ENCODE measurements around the gene SOCS4. TPM values are rescaled to one million over a fixed set of nuclear protein-coding genes. Genes with fewer than 3 reads are reported as not detected.

SOCS4 gene
- total RNA-seq: 10 to 100 TPM; 29.7 to 43.2 (median 36.3) TPM

- Histone ChIP-seq H3K4me3 (peak within 1 kb of the TSS; percentile 88 to 93 (median 91)), H3K4me1 (peaks cover 28 to 45% (median 44%) of the 10 kb centered on the region in 4 donors), H3K27me3 (no peaks in the 10 kb centered on the region), H3K9me3 (no peaks in the 10 kb centered on the region), H3K27ac (replicated peaks in 1 of 4) (peak within 1 kb of the TSS; percentile 90 to 94 (median 91)), H3K36me3 (no peaks in the 10 kb centered on the region)
- under 1% methylated on average over 35 of the region's 56 CpGs for WGBS
- intact Hi-C loops (cut with DNase I): no loop called here
- TF ChIP-seq CTCF (IDR thresholded peaks at IDR 0.05): peak; percentile 10 to 33 (median 32)
- no peak for TF ChIP-seq EP300 (IDR thresholded peaks at IDR 0.05)
- peak; percentile 93 to 97 for TF ChIP-seq POLR2AphosphoS5 (IDR thresholded peaks at IDR 0.05)
- DNase-seq (ENCODE audit: extremely low spot score): peak; percentile 97
Measured at GRCh38 chr14:55026793-55027561, at the start of gene SOCS4, which contains the start of gene WDHD1. Gene SOCS4 (plus strand): TSS chr14:55027236. CDS start chr14:55043042, 15,806 bp downstream. Gene WDHD1 (minus strand): TSS chr14:55027099. CDS start chr14:55026787, 312 bp downstream.

DNA sequence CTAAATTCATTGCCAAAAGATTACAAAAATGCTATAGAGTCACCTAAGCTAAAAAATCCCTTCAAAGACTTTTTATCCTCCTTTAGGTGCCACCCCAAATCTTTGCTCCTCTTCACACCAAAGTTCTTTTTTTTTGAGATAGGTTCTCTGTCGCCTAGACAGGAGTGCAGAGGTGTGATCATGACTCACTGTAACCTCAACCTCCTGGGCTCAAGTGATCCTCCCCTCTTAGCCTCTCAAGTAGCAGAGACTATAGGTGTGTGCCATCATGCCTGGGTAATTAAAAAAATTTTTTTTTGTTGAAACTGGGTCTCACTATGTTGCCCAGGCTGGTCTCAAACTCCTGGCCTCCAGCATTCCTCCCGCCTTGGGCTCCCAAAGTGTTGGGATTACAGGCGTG lies 48.0 kb upstream of the SOCS4 start:
- H3K4me3 ChIP-seq: no peak overlapping the region
- no peak for DNase-seq (ENCODE audit: extremely low spot score)
- no peaks in the 10 kb centered on the region for H3K27me3 ChIP-seq
- 90% methylated on average over 3 of the region's 3 CpGs for whole genome bisulfite sequencing
- intact Hi-C loops (cut with DNase I): no loop called here
- H3K4me1 ChIP-seq: no peaks in the 10 kb centered on the region
- TF ChIP-seq CTCF (IDR thresholded peaks at IDR 0.05) (no peak), EP300 (IDR thresholded peaks at IDR 0.05) (no peak), POLR2AphosphoS5 (IDR thresholded peaks at IDR 0.05) (no peak), POLR2A (IDR thresholded peaks at IDR 0.05; ENCODE audit: low read depth) (no peak)
- H3K9me3 ChIP-seq: no peaks in the 10 kb centered on the region
- no peak overlapping the region for H3K27ac ChIP-seq (replicated peaks in 1 of 4)
- no peaks in the 10 kb centered on the region for H3K36me3 ChIP-seq

- H3K4me1 ChIP-seq: no peaks in the 10 kb centered on the region
- H3K36me3 ChIP-seq: peaks cover 0 to 3% (median 0%) of the 10 kb centered on the region in 4 donors
- TF ChIP-seq CTCF (IDR thresholded peaks at IDR 0.05): peak in 2 of 3 experiments; percentile 19 to 24
- TF ChIP-seq POLR2A (IDR thresholded peaks at IDR 0.05; ENCODE audit: low read depth): no peak
- no peak for TF ChIP-seq EP300 (IDR thresholded peaks at IDR 0.05)
- no peak for TF ChIP-seq POLR2AphosphoS5 (IDR thresholded peaks at IDR 0.05)
- no peak overlapping the region for H3K4me3 ChIP-seq
- no peaks in the 10 kb centered on the region for H3K9me3 ChIP-seq
- no peaks in the 10 kb centered on the region for H3K27me3 ChIP-seq
- DNase-seq (ENCODE audit: extremely low spot score): no peak
- no peak overlapping the region for H3K27ac ChIP-seq (replicated peaks in 1 of 4)
- 88% methylated on average over 6 of the region's 6 CpGs for WGBS
- intact Hi-C loops (cut with DNase I): no loop called here
Measured at GRCh38 chr14:54981698-54982097, 45.3 kb upstream of the SOCS4 start.

GRCh38 chr14:54985156-54985555 lies 41.9 kb upstream of the SOCS4 start:
- H3K4me1 ChIP-seq: no peaks in the 10 kb centered on the region
- intact Hi-C loops (cut with DNase I): no loop called here
- no peaks in the 10 kb centered on the region for H3K9me3 ChIP-seq
- DNase-seq (ENCODE audit: extremely low spot score): no peak
- peaks cover 0 to 7% (median 0%) of the 10 kb centered on the region in 4 donors for H3K36me3 ChIP-seq
- no peak overlapping the region for H3K27ac ChIP-seq (replicated peaks in 1 of 4)
- no peak overlapping the region for H3K4me3 ChIP-seq
- no peaks in the 10 kb centered on the region for H3K27me3 ChIP-seq
- no peak for TF ChIP-seq POLR2A (IDR thresholded peaks at IDR 0.05; ENCODE audit: low read depth)
- no peak for TF ChIP-seq CTCF (IDR thresholded peaks at IDR 0.05)
- TF ChIP-seq EP300 (IDR thresholded peaks at IDR 0.05): no peak
- no peak for TF ChIP-seq POLR2AphosphoS5 (IDR thresholded peaks at IDR 0.05)
- 94% methylated on average over 4 of the region's 4 CpGs for WGBS
